Measurements from ENCODE around the gene FOXP2.
"Not testable (repeated sequence)": the region's sequence is repeated elsewhere in the genome, so short reads cannot be mapped to it uniquely, and the experiment has no call there.

FOXP2 gene

DNA sequence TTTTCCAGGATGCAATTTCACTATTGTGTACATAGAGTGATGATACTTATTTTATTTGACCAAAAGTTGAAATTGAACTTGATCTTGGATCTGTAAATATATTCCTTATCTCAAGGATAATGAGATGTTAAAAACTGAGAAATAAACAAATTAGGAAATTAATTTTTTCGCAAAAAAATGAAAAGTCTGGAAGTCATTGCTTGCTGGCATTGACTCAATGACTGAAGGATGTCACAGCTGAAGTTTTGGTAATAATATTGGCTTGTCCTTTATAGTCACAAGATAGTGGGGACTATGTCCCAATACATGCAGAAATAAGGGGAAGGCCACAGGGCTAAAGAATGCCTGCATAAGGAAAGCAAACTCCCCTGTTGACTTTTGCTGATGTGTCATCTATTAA, 92.8 kb downstream of the FOXP2 start:
- DNase-seq: no peak

DNA sequence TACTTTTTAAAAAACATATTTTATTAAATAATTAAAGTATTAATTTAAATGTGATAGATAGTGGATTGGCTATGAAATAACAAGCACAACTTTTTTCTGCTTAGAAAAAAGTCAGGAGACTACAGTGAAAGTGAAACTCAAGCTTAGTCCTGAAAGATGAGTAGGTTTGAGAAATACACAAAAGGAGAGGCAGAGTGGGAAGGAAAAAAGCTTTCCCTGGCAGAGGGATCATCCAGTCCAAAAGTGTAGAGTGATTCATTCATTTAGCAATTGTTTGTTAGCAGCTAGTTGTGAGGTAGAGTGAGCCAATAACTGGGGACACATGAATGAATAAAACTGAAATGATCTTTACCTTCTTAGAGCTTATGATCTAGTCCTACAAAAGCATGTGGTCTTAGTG, 93.5 kb downstream of the FOXP2 start:
- no peak for DNase-seq

DNA sequence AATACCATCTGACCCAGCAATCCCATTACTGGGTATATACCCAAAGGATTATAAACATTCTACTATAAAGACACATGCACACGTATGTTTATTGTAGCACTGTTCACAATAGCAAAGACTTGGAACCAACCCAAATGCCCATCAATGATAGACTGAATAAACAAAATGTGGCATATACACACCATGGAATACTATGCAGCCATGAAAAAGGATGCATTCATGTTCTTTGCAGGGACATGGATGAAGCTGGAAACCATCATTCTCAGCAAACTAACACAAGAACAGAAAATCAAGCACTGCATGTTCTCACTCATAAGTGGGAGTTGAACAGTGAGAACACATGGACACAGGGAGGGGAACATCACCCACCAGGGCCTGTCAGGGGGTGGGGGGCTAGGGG, 96.2 kb downstream of the FOXP2 start:
- not testable (repeated sequence) for DNase-seq

DNA sequence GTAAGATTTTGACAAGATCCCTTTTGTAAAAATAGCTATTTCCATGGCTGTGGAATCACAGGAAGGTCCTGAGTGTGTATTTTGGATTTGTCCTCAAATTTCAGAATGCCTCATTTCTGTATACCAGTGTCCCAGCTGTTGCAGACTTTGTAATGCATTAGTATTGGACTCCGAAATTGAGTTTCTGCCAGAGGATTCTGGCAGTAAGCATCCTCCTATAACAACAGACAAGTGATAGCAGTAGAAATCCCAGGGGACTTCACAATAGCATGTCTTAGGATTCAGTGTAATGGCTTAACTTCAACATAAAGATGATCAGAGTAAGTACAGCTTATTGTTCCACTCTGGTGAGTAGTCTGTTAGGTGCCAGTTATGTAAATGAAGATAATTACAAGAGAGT, 104.6 kb downstream of the FOXP2 start:
- no peak for DNase-seq

DNA sequence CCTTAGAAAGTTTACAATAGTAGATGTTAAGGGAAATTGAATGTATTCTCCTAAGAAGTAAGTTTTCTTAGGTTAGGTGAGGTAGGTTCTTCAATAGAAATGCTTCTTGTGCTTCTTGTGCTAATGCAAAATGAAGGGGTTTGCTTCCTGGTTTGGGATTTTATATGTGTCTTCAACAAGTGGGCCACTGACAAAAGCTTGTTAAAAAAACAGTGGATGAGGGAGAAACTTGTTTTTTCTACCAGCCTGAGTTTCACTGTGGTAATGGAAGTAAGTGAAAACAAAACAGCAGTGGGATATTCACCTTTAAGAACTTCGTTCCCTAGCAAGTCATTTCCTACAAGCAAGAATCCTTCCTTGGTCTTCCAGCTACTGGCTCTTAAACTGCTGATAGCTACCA, 107.5 kb downstream of the FOXP2 start:
- no peak for DNase-seq

GRCh38 chr7:114527589-114527988, 113.0 kb downstream of the FOXP2 start:
- no peak for DNase-seq

DNA sequence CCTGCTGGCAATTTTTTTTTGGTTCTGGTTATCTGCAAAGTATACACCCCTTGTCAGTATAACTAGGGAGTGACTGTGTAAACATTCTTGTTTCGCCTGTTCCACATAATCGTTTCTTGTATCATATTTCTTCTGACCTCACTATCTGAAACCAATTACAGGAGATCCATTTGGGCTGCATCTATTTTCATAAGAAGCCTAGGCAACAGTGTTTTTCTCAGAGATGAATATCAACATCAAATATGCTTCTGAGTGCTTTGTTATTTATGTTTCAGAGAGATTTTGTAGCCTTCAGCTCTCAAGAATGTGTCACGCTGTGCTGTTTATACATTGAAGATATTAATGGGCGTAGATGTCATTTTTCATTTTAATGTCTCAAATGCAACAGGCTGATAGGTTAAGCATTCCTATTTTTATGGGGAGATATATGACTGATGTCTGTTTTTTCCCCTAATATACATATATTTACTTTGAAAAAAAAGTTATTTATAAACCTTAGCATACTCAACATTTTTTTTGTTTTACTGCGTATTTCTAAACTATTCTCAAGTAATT, 115.5 kb downstream of the FOXP2 start:
- DNase-seq: no peak

- DNase-seq: no peak
These were observed 116.7 kb downstream of the FOXP2 start for GRCh38 chr7:114531326-114531725.

DNA sequence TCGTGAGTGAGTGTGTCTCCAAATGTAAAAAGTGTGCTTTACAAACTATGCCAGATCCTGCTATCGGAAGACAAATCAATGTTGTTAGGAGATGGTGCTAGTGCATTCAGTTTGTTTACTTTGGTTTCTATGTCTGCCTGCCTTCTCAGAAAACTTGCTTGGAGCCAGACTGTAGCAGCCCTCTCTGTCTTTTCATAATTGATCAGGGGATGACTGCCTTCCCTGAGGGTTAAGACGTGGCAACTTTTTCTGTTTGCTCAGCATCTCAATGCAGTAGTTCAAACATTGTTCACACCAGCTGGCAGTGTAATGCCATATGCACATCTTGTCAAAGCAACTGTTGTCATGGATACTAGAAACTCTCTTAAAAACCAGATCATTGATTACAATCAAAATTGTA, 118.5 kb downstream of the FOXP2 start:
- DNase-seq: no peak

- no peak for DNase-seq
These were observed 120.3 kb downstream of the FOXP2 start for GRCh38 chr7:114534953-114535352.

- DNase-seq: no peak
These were observed 125.0 kb downstream of the FOXP2 start for GRCh38 chr7:114539575-114539974.

DNA sequence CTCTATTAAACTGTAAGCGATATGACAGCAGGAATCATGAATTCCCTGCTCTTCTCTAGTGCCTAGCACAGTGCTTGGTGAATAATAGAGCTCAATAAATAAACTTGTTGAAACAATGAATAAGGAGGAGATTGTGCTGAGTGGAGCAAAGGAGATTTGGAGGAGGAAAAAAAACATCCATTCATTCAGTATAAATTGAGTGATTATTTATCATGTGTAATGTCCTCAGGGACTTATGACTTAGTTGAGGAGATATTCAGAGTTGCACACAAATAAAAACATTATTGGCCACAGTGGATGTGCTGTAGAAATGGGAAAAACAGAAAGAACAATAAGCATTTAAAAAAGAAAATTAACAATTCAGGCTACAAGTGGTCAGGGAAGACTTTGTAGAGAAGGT, 125.7 kb downstream of the FOXP2 start:
- DNase-seq: no peak

GRCh38 chr7:114547346-114547745, 132.7 kb downstream of the FOXP2 start:
- not testable (repeated sequence) for DNase-seq

DNA sequence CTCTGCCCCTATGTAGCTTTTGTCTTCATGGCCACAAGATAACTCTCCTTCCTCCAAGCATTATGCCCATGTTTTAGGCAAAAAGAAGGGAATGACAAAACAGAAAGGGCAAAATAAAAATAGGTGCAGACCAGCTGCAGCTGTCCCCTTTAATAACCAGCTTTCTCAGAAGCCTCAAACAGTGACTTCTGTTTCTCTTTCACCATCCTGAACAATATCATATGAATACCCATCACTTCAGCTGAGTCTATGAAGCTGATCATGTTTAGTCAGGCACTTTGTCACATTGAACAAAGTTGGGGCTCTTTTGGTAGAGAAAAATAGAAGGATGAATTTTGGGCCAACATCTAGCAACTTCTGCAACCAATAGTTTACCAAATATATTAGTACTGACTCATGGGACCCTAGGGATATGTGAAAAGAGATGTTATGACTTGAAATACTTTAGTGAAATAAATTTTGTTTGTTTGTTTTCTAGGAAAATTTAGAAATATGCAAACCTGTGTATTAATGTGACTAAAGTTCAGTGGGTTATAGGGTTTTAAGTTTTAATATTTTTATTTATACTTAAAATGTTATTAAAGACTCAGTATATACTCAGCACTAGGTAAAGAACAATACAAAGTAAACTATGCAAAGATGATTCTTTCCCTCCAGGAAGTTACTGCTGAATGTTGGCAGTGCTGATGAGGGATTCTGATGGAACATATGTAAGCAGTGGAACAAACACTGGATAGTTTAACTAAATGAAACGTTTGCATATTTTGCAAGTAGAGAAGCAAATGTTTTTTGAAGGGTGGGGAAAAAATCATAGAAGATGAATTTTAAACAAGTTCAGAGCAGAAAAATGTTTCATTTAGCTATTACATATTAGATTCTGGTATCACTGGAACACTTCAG, 133.7 kb downstream of the FOXP2 start:
- DNase-seq: no peak

DNA sequence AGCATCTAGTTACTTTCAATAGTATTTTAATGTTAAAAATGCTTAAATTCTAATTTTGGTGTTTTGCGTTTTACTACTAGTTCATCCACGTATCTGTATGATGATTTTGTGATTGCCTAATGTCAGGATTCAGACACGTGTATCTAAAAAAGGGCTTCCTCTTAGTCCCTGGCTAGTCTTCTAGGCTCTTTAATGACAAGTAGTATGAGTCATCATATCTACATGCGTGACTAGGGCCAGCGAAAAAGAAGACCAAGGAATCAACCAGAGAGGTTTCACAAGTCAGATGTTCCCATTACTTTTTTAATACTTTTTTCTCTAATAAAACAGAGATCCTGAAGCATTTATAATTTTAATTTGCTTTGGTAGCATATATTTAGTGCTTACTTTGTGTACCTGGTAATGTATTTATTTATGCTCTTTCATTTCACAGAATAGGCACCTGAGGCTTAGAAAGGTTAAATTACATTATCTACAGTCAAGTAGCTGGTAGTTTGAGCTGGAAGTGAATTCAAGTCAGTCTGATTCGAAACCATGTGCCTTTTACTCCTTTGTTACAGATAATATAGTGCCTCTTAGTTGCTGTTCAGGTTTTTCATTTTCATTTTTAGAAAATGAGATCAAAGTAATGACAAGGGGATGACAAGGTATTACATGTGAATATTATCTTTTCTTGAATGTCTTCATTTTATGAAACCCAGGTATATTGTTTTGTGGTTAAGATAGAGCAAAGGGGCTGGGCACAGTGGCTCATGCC, 140.3 kb downstream of the FOXP2 start:
- no peak for DNase-seq

DNA sequence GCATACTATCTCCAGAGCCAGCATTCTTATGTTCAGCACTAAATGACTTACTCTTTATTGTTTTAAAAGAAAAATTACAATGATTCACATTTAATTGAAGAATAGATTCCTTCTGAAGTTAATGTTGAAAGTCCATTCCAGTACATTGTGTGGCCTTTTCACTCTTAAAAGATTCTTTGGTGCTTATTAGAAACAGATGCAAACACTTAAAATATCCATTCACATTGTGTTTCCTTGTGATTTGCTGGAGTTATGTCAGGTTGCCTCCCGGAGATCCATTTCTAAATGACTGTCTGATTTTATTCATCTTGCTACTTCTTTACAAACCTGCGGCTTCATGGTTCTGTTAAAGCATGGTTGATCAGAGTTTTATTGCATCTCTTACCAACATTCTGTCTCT, 152.8 kb downstream of the FOXP2 start:
- no peak for DNase-seq

DNA sequence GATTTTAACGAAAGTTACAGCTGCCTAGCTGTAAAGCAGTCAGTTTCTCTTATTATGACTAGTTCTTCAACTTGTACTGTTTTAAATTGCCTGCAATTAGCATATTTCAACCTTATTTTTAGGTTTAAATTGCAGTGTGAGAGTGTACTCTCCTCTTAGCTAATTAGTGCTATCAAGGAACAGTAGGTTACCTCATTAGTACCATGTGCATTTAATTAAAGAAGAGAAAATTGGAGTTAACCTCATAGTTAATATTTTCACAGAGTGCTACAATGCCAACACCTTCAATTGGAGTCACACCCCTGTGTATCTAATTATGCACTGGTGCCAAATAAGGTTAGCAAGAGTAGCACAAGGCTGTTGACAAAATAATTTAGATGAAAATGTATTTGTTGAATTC, 154.6 kb downstream of the FOXP2 start:
- no peak for DNase-seq

GRCh38 chr7:114574384-114574783, 159.8 kb downstream of the FOXP2 start:
- DNase-seq: no peak

DNA sequence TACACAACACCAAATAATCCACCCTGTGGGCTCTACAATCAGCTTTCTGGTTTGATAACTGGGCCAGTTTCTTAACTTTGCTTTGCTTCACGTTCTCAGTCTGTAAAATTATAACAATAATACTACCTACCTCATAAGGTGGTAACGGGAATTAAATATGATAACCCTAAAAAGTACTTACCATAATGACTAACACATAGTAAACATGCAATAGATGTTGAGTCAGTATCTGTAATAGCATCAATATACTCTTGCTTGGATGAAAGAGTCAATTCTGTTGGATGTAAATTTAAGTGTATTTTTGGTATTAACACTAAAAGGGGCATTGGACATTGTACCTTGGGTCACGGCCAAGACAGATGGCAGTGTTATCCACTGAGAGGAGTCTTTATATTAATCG, 160.5 kb downstream of the FOXP2 start:
- no peak for DNase-seq

GRCh38 chr7:114580963-114581362, 166.3 kb downstream of the FOXP2 start:
- DNase-seq: not testable (repeated sequence)

- DNase-seq: no peak
These were observed 173.9 kb downstream of the FOXP2 start for GRCh38 chr7:114588506-114588905.

- no peak for DNase-seq
These were observed 174.8 kb downstream of the FOXP2 start for GRCh38 chr7:114589436-114589835.

DNA sequence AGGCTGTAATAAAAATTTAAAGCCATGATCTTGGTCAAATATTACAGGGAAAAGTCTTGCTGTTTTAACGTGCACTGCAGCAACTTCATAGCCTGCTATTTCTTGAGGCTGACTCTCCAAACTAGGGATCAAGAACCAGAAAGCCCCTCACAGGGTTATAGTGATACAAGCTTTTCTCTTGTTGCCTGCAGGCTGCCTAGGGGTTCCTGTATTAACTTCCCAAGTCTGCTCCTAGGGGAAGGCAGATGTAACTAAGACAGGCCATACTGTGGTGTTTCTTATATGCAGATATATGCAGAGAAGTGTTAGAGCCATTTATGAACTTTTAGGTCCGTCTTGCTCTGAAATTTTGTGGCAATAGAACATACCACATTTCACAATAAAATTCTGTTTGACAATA, 175.7 kb downstream of the FOXP2 start:
- DNase-seq: no peak

DNA sequence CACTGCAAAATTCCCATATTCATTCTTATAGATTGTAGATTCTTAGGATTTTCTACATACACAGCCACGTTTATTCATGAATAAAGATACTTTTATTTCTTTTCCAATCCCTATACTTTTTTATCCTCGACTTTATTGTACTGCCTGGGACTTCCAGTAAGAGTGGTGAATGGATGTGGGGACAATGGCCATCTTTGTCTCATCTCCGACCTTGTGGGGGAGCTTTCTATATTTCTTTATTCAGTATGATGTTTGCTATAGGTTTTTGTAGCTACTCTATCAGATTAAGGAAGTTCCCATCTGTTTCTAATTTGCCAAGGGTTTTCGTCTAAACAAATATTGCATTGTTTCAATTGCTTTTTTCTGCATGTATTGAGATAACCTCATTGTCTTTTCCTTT, 184.3 kb downstream of the FOXP2 start:
- DNase-seq: no peak

Data from stimulated activated CD4-positive, alpha-beta T cell treated with anti-CD3 and anti-CD28 coated beads, Interleukin-4, amount 100 ng/mL, for 4 hours (primary cell).